Measurements from ENCODE around the gene KLF9.

DNA sequence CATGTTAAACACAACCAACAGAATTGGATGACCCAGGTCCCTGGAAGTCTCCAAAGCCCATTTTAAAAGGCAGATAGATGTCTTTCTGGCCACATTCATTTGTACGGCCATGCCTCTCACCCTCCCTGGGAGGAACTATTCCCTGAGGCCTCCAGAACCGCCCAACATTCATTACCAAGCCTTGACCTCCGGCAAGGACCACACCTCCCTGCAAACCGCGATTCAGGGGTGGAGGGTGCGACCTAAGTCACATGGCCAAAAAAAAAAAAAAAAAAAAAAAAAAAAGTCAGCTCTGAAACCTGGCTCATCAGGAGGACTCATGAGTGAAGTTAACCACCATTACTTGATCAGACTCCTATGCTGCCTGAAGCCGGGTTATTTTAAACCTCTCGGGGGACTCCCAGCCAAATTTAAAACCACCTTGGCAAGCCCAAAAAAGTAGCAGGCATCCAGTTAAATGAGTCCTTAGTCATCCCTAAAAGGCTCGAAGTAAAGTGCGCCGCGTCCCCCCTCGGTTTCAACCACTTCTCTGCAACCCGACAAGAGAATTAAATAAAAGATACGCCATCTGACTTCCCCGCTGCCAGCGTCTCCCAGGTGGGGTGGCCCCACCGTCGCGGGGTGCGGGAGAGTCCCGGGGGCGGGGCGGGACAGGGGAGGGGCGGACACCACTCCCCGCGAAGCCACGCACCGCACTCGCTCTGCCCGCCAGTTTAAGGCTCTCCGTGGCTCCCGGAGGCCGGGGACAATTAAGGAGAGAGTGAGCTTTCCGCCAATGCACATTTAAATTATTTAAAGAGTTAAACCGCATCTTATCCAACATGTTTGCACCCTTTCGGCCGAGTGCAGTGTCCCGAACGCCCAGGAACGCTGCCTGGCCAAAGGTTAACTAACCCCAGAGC is 2.3 kb downstream of the KLF9 start:
- TF ChIP-seq, protein P1, sequence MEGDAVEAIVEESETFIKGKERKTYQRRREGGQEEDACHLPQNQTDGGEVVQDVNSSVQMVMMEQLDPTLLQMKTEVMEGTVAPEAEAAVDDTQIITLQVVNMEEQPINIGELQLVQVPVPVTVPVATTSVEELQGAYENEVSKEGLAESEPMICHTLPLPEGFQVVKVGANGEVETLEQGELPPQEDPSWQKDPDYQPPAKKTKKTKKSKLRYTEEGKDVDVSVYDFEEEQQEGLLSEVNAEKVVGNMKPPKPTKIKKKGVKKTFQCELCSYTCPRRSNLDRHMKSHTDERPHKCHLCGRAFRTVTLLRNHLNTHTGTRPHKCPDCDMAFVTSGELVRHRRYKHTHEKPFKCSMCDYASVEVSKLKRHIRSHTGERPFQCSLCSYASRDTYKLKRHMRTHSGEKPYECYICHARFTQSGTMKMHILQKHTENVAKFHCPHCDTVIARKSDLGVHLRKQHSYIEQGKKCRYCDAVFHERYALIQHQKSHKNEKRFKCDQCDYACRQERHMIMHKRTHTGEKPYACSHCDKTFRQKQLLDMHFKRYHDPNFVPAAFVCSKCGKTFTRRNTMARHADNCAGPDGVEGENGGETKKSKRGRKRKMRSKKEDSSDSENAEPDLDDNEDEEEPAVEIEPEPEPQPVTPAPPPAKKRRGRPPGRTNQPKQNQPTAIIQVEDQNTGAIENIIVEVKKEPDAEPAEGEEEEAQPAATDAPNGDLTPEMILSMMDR (IDR thresholded peaks at IDR 0.05; ENCODE audit: insufficient read depth, low read length, poor library complexity, severe bottlenecking), result no peak
- TF ChIP-seq EZH2phosphoT487 (conservative IDR thresholded peaks at IDR 0.05; ENCODE audit: low read length), result no peak

Data from SU-DHL-6 (cell line).